ENCODE data around the gene GYG2. TPM values are rescaled to one million over a fixed set of nuclear protein-coding genes. Genes with fewer than 3 reads are reported as not detected.

GYG2 gene
- total and polyA plus RNA-seq, 2 experiments from 2014 or later, result 41.4 to 44.3 TPM

DNA sequence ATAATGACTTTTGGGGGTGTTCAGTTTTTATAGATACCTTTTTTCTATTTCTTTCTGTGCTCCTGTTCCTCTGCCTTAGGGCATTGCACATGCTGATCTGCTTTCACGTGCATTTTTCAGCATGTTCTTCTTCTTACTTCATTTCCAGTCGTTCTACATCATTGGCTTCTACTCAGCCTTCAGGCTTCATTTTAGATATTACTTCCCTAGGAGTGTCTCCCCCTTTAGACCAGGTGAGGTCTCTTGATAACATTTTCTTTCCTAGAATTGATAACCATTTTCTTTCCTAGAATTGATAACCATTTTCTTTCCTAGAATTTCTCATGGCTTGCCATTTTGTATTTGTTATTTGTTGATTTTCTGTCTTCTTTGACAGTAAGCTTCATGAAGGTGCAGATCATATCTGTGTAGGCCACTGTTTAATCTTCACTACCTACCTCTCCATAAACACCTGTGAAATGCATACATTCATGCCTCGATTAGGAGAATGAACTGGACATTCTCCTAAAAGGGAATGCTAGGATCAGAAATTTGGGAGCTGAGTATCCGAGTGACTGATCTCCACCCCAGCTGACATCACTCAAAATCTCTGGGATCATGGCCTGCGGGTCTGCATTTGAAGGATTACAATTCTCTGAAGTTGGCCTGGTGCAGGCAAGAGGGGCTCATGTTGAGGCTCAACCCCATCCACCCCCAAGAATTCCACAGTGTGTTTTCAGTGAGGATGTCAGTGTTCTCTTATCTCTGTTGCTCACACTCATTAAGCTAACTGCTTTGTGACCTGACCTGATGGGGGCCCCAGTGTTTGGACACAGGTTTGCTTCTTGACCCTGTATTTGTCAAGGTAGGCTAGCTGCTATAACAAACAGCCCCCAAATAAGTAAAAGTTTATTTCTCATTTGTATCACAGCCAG is 45.7 kb downstream of the GYG2 start:
- no peaks in the 10 kb centered on the region for H3K9me3 ChIP-seq (ENCODE audit: low read depth)
- no peaks in the 10 kb centered on the region for H3K4me1 ChIP-seq (ENCODE audit: insufficient read depth)
- no peaks in the 10 kb centered on the region for H3K79me2 ChIP-seq
- H3K27ac ChIP-seq, result no peak overlapping the region
- H3K4me3 ChIP-seq, result no peak overlapping the region
- H4K20me1 ChIP-seq (ENCODE audit: insufficient read depth, poor library complexity, severe bottlenecking), result no peaks in the 10 kb centered on the region
- H3K36me3 ChIP-seq (replicated peaks; ENCODE audit: insufficient read depth, low read depth), result no peaks in the 10 kb centered on the region
- TF ChIP-seq, protein P1, sequence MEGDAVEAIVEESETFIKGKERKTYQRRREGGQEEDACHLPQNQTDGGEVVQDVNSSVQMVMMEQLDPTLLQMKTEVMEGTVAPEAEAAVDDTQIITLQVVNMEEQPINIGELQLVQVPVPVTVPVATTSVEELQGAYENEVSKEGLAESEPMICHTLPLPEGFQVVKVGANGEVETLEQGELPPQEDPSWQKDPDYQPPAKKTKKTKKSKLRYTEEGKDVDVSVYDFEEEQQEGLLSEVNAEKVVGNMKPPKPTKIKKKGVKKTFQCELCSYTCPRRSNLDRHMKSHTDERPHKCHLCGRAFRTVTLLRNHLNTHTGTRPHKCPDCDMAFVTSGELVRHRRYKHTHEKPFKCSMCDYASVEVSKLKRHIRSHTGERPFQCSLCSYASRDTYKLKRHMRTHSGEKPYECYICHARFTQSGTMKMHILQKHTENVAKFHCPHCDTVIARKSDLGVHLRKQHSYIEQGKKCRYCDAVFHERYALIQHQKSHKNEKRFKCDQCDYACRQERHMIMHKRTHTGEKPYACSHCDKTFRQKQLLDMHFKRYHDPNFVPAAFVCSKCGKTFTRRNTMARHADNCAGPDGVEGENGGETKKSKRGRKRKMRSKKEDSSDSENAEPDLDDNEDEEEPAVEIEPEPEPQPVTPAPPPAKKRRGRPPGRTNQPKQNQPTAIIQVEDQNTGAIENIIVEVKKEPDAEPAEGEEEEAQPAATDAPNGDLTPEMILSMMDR (IDR thresholded peaks at IDR 0.05; ENCODE audit: poor library complexity), result no peak
- TF ChIP-seq EZH2phosphoT487 (IDR thresholded peaks at IDR 0.05; ENCODE audit: low read depth, severe bottlenecking, unreplicated experiment) (no peak), EZH2 (IDR thresholded peaks at IDR 0.05; ENCODE audit: borderline replicate concordance) (no peak)
- H2AFZ ChIP-seq, result no peak overlapping the region
- DNase-seq (ENCODE audit: low spot score), result no peak
- WGBS (ENCODE audit: low lambda C conversion rate, missing lambda C conversion rate), result 96% methylated on average over 5 of the region's 5 CpGs
- no peak overlapping the region for H3K4me2 ChIP-seq
- H3K27me3 ChIP-seq, result no peaks in the 10 kb centered on the region
- H3K9me2 ChIP-seq (replicated peaks; ENCODE audit: insufficient read depth), result no peaks in the 10 kb centered on the region

DNA sequence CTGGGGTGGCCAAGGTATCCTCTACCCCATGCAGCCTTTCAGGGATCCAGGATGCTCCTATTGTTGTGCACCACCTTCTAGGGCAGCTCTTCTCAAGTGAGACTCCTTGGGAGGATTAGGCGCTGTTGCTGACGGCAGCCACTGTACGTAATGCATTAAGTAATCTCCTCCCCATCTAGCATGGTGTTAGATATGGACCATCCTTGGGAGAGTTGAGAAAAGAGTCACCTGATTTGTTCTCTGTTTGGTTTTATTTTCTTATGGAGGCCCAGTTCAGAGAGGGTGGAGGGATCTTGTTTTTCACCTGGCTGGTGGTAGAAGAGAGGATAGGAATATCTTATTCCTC is 46.4 kb downstream of the GYG2 start:
- DNase-seq (ENCODE audit: low spot score), result no peak
- no peak overlapping the region for H2AFZ ChIP-seq
- 95% methylated on average over 3 of the region's 3 CpGs for WGBS (ENCODE audit: low lambda C conversion rate, missing lambda C conversion rate)
- H3K4me1 ChIP-seq (ENCODE audit: insufficient read depth), result no peaks in the 10 kb centered on the region
- no peaks in the 10 kb centered on the region for H3K36me3 ChIP-seq (replicated peaks; ENCODE audit: insufficient read depth, low read depth)
- H3K79me2 ChIP-seq, result no peaks in the 10 kb centered on the region
- no peak overlapping the region for H3K4me3 ChIP-seq
- H4K20me1 ChIP-seq (ENCODE audit: insufficient read depth, poor library complexity, severe bottlenecking), result no peaks in the 10 kb centered on the region
- no peak for TF ChIP-seq EZH2phosphoT487 (IDR thresholded peaks at IDR 0.05; ENCODE audit: low read depth, severe bottlenecking, unreplicated experiment)
- TF ChIP-seq EZH2 (IDR thresholded peaks at IDR 0.05; ENCODE audit: borderline replicate concordance), result no peak
- TF ChIP-seq, protein P1 (IDR thresholded peaks at IDR 0.05; ENCODE audit: poor library complexity), result no peak
- H3K27ac ChIP-seq, result no peak overlapping the region
- no peaks in the 10 kb centered on the region for H3K27me3 ChIP-seq
- no peak overlapping the region for H3K4me2 ChIP-seq
- no peaks in the 10 kb centered on the region for H3K9me2 ChIP-seq (replicated peaks; ENCODE audit: insufficient read depth)
- H3K9me3 ChIP-seq (ENCODE audit: low read depth), result no peaks in the 10 kb centered on the region

DNA sequence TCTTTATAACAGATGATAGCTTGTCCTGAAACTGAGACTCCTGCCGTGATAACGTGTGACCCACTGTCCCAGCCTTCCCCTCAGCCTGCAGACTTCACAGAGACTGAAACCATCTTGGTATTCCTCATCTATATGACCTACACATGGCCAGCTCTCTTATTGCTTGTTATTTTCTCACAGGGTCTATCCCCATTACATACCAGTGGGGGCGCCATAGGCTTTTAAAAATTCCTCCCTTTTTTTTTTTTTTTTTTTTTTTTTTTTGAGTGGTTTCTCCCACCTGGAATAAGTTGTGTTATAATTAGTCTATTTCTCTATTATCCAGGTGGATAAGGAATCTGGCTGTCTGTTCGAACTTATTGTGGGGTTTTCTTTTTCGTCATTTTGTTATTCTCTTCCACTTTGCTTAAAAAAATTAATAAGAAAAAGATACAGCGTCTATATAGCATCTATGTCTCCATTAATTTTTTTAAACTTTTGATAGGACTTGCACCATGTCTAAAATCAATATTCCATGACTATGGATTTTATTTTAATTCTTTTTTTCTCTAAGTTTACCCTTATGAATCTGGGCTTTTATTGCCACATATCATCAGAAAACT is 47.2 kb downstream of the GYG2 start:
- peak; percentile 39 for DNase-seq (ENCODE audit: low spot score)
- no peaks in the 10 kb centered on the region for H3K36me3 ChIP-seq (replicated peaks; ENCODE audit: insufficient read depth, low read depth)
- whole genome bisulfite sequencing (ENCODE audit: low lambda C conversion rate, missing lambda C conversion rate), result 88% methylated on average over 6 of the region's 6 CpGs
- H2AFZ ChIP-seq, result no peak overlapping the region
- H4K20me1 ChIP-seq (ENCODE audit: insufficient read depth, poor library complexity, severe bottlenecking), result no peaks in the 10 kb centered on the region
- no peaks in the 10 kb centered on the region for H3K9me3 ChIP-seq (ENCODE audit: low read depth)
- H3K4me1 ChIP-seq (ENCODE audit: insufficient read depth), result no peaks in the 10 kb centered on the region
- H3K4me3 ChIP-seq, result no peak overlapping the region
- no peaks in the 10 kb centered on the region for H3K79me2 ChIP-seq
- H3K27me3 ChIP-seq, result no peaks in the 10 kb centered on the region
- TF ChIP-seq EZH2phosphoT487 (IDR thresholded peaks at IDR 0.05; ENCODE audit: low read depth, severe bottlenecking, unreplicated experiment), result no peak
- TF ChIP-seq, protein P1 (IDR thresholded peaks at IDR 0.05; ENCODE audit: poor library complexity), result peak; percentile 45
- no peak overlapping the region for H3K4me2 ChIP-seq
- no peaks in the 10 kb centered on the region for H3K9me2 ChIP-seq (replicated peaks; ENCODE audit: insufficient read depth)
- no peak overlapping the region for H3K27ac ChIP-seq

All from hepatocyte (in vitro differentiated cells).